Caco-2 (cell line): ENCODE data around the gene MRGPRE. TPM values are rescaled to one million over a fixed set of nuclear protein-coding genes. Genes with fewer than 3 reads are reported as not detected.

ENCODE experiments used
- BruUV-seq: library from RNA; stranded (reverse); fragments of 400-500 nt; replicated peaks from 2 replicates; lab custom pipeline; 2021; lab: Mats Ljungman, UMichigan
- CTCF ChIA-PET: fragments of 300-600 bp; sonication (Branson Sonifier 250); formaldehyde crosslinking; loops from one replicate; lab custom pipeline; 2022; ENCODE audit warnings: antibody characterized with exemption; lab: Charles Lee
- POLR2A ChIA-PET: fragments of 300-600 bp; sonication (Branson Sonifier 250); formaldehyde crosslinking; loops from one replicate; lab custom pipeline; 2022; ENCODE audit warnings: antibody characterized with exemption; lab: Charles Lee
- DNase-seq, 2 experiments: peaks; one replicate each; pipeline versions ENCODE4 v3.0.0 to v3.0.0-alpha.2; 2020 to 2022
- H3K27me3 ChIP-seq: replicated peaks from 2 replicates; pipeline ENCODE4 v1.6.0; 2011; ENCODE audit warnings: low read length; ENCODE audit not compliant: control insufficient read depth, insufficient read depth
- H3K36me3 ChIP-seq: 2 replicates; pipeline ENCODE4 v1.5.1; 2011; ENCODE audit warnings: low read length; ENCODE audit not compliant: control insufficient read depth, insufficient read depth
- H3K4me1 ChIP-seq: fragments of 250-450 bp; sonication (Bioruptor Pico); 2 replicates; pipeline ENCODE4 v1.5.1; 2020; ENCODE audit warnings: mild to moderate bottlenecking
- H3K4me3 ChIP-seq: 2 replicates; pipeline ENCODE4 v1.5.1; 2011; ENCODE audit warnings: low read depth, mild to moderate bottlenecking, control low read depth, low read length
- H3K9me3 ChIP-seq: fragments of 250-450 bp; sonication (Bioruptor Pico); 2 replicates; pipeline ENCODE4 v1.5.1; 2020; ENCODE audit warnings: mild to moderate bottlenecking, moderate library complexity
- H3K27ac Mint-ChIP-seq: one replicate; pipeline ENCODE4 v1.8.0; 2022; ENCODE audit warnings: mixed read lengths; ENCODE audit not compliant: unreplicated experiment
- H3K27me3 Mint-ChIP-seq: one replicate; pipeline ENCODE4 v1.8.0; 2022; ENCODE audit warnings: mixed read lengths; ENCODE audit not compliant: insufficient read depth, unreplicated experiment
- H3K36me3 Mint-ChIP-seq: one replicate; pipeline ENCODE4 v1.8.0; 2022; ENCODE audit warnings: mild to moderate bottlenecking, mixed read lengths; ENCODE audit not compliant: insufficient read depth, unreplicated experiment
- H3K4me1 Mint-ChIP-seq: one replicate; pipeline ENCODE4 v1.8.0; 2022; ENCODE audit warnings: low read depth, mixed read lengths; ENCODE audit not compliant: unreplicated experiment
- H3K4me3 Mint-ChIP-seq: one replicate; pipeline ENCODE4 v1.8.0; 2022; ENCODE audit warnings: mild to moderate bottlenecking, moderate library complexity, mixed read lengths; ENCODE audit not compliant: unreplicated experiment
- H3K9me3 Mint-ChIP-seq: one replicate; pipeline ENCODE4 v1.8.0; 2022; ENCODE audit warnings: mixed read lengths; ENCODE audit not compliant: unreplicated experiment
- CTCF ChIP-seq, 2 experiments: fragments of 200-600 bp in 1 of 2; IDR thresholded peaks; 1 replicate in 1 of 2; 2 replicates in 1 of 2; pipeline versions ENCODE4 v1.5.1 to v1.8.0; 2011 to 2022; ENCODE audit warnings: antibody characterized with exemption in 1 of 2, control low read depth in 1 of 2, inconsistent platforms in 1 of 2, low read depth in 1 of 2, low read length in 1 of 2, mild to moderate bottlenecking in 1 of 2, moderate library complexity in 1 of 2; ENCODE audit not compliant: insufficient read depth in 1 of 2, severe bottlenecking in 1 of 2, unreplicated experiment in 1 of 2
- intact Hi-C: fragments of 100-400 bp; cut with micrococcal nuclease; formaldehyde crosslinking; loops from one replicate; pipeline ENCODE4 v1.10.0; 2022; ENCODE audit not compliant: unreplicated experiment
- total RNA-seq: library from RNA; stranded (reverse); gene quantifications from 2 replicates; pipeline ENCODE4 v1.2.3, GENCODE V29; 2022

Gene MRGPRE
- total RNA-seq, 1 experiment from 2014 or later: not detected

DNA sequence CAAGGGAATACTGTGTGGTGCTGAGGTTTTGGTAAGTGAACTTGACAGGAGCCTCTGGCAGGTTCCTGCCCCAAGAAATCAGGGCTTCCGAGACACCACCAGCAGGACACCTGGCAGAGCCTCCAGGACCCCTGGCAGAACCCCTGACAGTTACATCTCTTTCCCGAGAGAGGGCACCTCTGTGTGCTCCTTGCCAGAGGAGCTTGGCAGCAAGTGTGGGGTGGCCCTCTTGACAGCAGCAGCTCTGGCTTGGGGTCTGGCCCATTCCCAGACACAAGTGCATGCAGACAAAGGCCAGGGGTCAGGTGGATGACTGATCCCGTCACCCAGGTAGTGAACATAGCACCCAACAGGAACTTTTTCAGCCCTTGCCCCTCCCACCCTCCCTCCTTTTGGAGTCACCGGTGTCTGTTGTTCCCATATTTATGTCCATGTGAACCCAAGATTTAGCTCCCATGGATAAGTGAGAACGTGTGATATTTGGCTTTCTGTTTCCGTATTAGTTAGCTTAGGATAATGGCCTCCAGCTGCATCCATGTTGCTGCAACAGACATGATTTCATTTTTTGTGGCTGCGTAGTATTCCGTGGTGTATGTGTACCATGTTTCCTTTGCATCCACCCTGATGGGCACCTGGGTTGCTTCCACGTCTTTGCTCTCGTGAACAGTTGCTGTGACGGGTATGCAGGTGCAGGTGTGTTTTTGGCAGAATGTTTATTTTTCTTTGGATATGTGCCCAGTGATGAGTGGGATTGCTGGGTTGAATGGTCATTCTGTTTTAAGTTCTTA is 45.9 kb downstream of the MRGPRE start:
- Histone ChIP-seq H3K4me3 (no peak overlapping the region), H3K4me1 (no peaks in the 10 kb centered on the region), H3K9me3 (no peaks in the 10 kb centered on the region), H3K36me3 (no peaks in the 10 kb centered on the region), H3K27me3 (no peaks in the 10 kb centered on the region)
- H3K27ac Mint-ChIP-seq: no peak overlapping the region
- H3K4me1 Mint-ChIP-seq: no peaks in the 10 kb centered on the region
- no peaks in the 10 kb centered on the region for H3K36me3 Mint-ChIP-seq
- BruUV-seq: no TSS peak
- ChIA-PET POLR2A (no interaction called here), CTCF (no interaction called here)
- H3K4me3 Mint-ChIP-seq: no peak overlapping the region
- no peaks in the 10 kb centered on the region for H3K9me3 Mint-ChIP-seq
- no peak for TF ChIP-seq CTCF (IDR thresholded peaks at IDR 0.05; ENCODE audit: insufficient read depth in 1 of 2, low read depth in 1 of 2, low read length in 1 of 2, severe bottlenecking in 1 of 2, unreplicated experiment in 1 of 2)
- DNase-seq: no peak
- peaks cover 10% of the 10 kb centered on the region for H3K27me3 Mint-ChIP-seq
- intact Hi-C loops: no loop called here

GRCh38 chr11:3184732-3185347 is 47.4 kb downstream of the MRGPRE start:
- Histone ChIP-seq H3K9me3 (no peaks in the 10 kb centered on the region), H3K4me3 (no peak overlapping the region), H3K4me1 (no peaks in the 10 kb centered on the region), H3K27me3 (no peaks in the 10 kb centered on the region), H3K36me3 (no peaks in the 10 kb centered on the region)
- CTCF ChIA-PET: no interaction called here
- peaks cover 6% of the 10 kb centered on the region for H3K9me3 Mint-ChIP-seq
- H3K4me1 Mint-ChIP-seq: no peaks in the 10 kb centered on the region
- POLR2A ChIA-PET: no interaction called here
- intact Hi-C loops: no loop called here
- peak in 1 of 2 experiments; percentile 14 for DNase-seq
- no peak for TF ChIP-seq CTCF (IDR thresholded peaks at IDR 0.05; ENCODE audit: insufficient read depth in 1 of 2, low read depth in 1 of 2, low read length in 1 of 2, severe bottlenecking in 1 of 2, unreplicated experiment in 1 of 2)
- no peaks in the 10 kb centered on the region for H3K36me3 Mint-ChIP-seq
- H3K27ac Mint-ChIP-seq: no peak overlapping the region
- no TSS peak for BruUV-seq
- H3K27me3 Mint-ChIP-seq: peaks cover 8% of the 10 kb centered on the region
- no peak overlapping the region for H3K4me3 Mint-ChIP-seq

GRCh38 chr11:3183523-3183922 is 48.7 kb downstream of the MRGPRE start:
- peaks cover 8% of the 10 kb centered on the region for H3K27me3 Mint-ChIP-seq
- H3K36me3 Mint-ChIP-seq: no peaks in the 10 kb centered on the region
- no TSS peak for BruUV-seq
- no peak overlapping the region for H3K4me3 ChIP-seq
- no peaks in the 10 kb centered on the region for H3K4me1 Mint-ChIP-seq
- H3K4me1 ChIP-seq: no peaks in the 10 kb centered on the region
- H3K36me3 ChIP-seq: no peaks in the 10 kb centered on the region
- H3K9me3 ChIP-seq: no peaks in the 10 kb centered on the region
- POLR2A ChIA-PET: no interaction called here
- TF ChIP-seq CTCF (IDR thresholded peaks at IDR 0.05; ENCODE audit: insufficient read depth in 1 of 2, low read depth in 1 of 2, low read length in 1 of 2, severe bottlenecking in 1 of 2, unreplicated experiment in 1 of 2): no peak
- CTCF ChIA-PET: no interaction called here
- intact Hi-C loops: no loop called here
- H3K4me3 Mint-ChIP-seq: no peak overlapping the region
- H3K27me3 ChIP-seq: no peaks in the 10 kb centered on the region
- H3K9me3 Mint-ChIP-seq: peaks cover 10% of the 10 kb centered on the region
- no peak for DNase-seq
- no peak overlapping the region for H3K27ac Mint-ChIP-seq
